A673 (cell line): Measurements from ENCODE around the gene KCNMA1.

Source experiments
- CTCF ChIP-seq: fragments of 300-800, 200-600 bp; sonication (generic); conservative IDR thresholded peaks from 2 replicates; pipeline ENCODE4 v1.5.1; 2017; ENCODE audit warnings: low read depth, mild to moderate bottlenecking, antibody characterized with exemption, low read length, moderate library complexity, mixed read lengths
- EZH2 ChIP-seq: fragments of 200-600 bp; sonication (generic); IDR thresholded peaks from 2 replicates; pipeline ENCODE4 v1.6.1; 2017; ENCODE audit warnings: borderline replicate concordance, low read depth, mild to moderate bottlenecking, mixed read lengths, antibody characterized with exemption, low read length; ENCODE audit not compliant: poor library complexity, severe bottlenecking

DNA sequence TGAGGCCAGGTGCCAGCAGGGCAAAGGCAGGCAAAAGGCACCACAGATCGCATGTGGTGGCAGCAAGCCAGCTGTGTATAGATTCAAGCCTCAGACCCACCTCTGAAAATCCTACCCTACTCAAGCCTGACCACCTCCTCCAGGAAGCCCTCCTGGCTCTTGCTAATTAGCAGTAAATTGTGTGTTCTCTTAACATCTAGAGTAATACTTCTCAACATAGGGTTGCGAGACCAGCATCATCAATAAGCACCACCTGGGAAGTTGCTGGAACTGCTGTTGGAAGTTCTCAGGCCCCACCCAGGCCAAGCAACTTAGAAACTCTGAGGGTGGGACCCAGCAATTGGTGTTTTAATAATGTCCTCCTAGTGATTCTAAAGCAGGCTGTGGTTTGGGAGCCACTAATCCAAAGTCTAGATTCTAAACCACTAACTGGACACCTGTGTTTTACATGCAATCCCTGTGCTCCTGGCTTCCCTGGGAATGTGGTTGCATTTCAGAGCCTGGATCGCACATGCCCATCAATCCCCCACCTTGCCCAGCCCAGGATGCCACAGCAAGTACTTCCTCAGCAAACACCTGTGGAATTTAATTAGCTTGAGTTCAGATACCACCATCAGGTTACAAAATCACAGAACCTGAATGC lies 46.2 kb downstream of the KCNMA1 start:
- TF ChIP-seq CTCF (no peak), EZH2 (no peak)
